NCI-H2107 (cell line): ENCODE data around the gene ABCF3.
A peak's percentile ranks its signal among the peaks of the same experiment; 100 is the strongest.

Experiments
- DNase-seq: peaks from one replicate; lab custom pipeline; 2025; lab: John Stamatoyannopoulos, UW

The ABCF3 gene

DNA sequence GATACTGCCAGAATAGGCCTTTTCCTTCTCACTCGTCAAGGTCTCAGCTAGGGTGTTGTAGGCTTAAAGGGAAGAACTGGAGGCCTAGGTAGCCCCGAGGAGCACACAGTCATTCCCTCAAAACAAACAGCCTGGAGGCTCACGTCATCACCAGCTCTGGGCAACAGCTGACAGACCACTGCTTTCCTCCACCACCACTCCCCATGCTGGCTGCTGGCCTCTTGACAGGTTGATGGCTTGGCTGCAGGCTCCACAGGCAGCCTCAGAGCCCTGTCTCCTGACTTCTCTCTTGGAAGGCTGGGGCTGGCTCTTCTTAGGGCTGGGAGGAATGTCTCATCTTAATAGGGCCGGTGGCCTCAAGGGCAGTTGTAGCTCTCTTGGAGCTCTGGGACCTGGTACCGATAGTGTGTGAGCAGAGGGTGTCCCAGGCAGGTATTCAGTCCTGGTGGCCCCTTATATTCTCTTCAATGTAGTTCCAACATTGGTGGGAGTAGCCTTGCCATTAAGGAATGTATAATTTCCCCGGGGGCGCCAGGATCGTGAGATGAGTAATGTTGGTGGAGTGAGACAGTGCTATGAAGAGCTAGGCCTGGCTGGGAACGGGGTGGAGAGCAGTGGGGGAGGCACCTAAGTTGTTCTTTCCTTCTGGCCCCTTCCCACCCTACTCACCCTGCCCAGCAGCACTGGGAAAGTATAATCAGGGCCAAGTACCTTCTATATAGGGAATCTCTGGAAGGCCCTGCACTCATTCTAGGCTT lies 17.5 kb upstream of the ABCF3 start:
- no peak for DNase-seq

DNA sequence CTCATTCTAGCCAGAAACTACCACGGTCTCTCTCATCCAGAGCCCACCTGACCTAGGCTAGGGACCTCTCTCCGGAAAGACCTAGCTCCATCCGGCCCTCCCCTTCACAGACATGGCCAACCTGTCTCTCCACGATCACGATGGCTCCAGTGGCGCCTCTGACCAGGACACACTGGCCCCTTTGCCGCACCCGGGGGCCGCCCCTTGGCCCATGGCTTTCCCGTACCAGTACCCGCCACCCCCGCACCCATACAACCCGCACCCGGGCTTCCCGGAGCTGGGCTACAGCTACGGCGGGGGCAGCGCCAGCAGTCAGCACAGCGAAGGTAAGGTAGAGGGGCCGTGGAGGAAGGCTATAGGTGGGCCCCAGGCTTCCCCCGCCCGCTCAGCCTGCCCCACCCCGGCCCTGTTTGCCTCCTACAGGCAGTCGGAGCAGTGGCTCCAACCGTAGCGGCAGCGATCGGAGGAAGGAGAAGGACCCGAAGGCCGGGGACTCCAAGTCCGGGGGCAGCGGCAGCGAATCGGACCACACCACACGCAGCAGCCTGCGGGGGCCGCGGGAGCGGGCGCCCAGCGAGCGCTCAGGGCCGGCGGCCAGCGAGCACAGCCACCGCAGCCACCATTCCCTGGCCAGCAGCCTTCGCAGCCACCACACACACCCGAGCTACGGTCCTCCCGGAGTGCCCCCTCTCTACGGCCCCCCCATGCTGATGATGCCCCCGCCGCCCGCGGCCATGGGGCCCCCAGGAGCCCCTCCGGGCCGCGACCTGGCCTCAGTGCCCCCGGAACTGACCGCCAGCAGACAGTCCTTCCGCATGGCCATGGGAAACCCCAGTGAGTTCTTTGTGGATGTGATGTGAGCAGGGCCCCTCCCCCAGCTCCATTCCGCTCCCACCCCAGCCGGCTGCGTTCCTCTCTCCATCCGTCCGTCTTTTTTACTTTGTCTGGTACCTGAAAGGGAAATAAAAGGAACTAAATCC lies 15.8 kb upstream of the ABCF3 start:
- DNase-seq: no peak

- DNase-seq: no peak
Observed at GRCh38 chr3:184171562-184171961, 14.4 kb upstream of the ABCF3 start.

- no peak for DNase-seq
Observed at GRCh38 chr3:184172681-184173373, 13.2 kb upstream of the ABCF3 start.

DNA sequence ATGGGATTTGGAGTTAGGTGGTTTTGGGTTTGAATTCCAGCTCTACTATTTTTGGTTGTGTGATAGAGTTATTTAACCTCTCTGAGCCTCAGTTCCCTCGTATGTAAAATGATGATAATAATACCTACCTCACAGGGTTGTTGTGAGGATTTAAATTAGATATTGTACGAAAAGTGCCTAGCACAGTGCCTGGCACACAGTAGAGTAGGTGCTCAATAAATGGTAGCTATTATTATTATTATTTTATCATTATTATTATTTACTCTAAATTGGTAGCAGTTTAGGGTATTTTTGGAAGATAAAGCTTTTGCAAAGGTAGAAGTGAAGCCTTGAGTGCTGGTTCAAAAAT lies 12.7 kb upstream of the ABCF3 start:
- no peak for DNase-seq

GRCh38 chr3:184174284-184174645 lies 11.7 kb upstream of the ABCF3 start:
- DNase-seq: no peak

GRCh38 chr3:184174646-184175492 lies 11.1 kb upstream of the ABCF3 start, which contains the start of gene AP2M1:
TSS of gene AP2M1 (plus strand) at chr3:184174855. CDS start at chr3:184176994, 2,139 bp downstream.
- peak; percentile 100 for DNase-seq

- DNase-seq: no peak
Observed at GRCh38 chr3:184175506-184175905, 10.5 kb upstream of the ABCF3 start.

DNA sequence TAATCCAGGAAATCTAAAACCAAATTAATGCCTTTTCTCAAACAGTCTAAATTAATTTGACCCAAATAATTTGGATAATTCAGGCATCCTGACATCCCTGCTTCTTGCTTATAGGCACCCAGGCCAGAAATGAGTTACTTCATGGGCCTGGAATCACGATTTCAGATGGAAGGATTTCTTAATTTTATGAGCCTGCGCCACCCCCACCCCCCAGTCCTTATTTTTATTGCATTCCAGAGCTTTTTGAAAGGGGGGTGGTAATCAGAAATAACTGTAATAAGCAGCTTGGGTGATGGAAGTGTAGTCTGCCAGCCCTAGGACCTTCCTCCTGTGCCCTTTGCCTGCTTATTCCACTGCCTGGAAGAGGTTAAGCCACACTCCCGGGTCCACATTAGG lies 10.0 kb upstream of the ABCF3 start:
- DNase-seq: no peak

DNA sequence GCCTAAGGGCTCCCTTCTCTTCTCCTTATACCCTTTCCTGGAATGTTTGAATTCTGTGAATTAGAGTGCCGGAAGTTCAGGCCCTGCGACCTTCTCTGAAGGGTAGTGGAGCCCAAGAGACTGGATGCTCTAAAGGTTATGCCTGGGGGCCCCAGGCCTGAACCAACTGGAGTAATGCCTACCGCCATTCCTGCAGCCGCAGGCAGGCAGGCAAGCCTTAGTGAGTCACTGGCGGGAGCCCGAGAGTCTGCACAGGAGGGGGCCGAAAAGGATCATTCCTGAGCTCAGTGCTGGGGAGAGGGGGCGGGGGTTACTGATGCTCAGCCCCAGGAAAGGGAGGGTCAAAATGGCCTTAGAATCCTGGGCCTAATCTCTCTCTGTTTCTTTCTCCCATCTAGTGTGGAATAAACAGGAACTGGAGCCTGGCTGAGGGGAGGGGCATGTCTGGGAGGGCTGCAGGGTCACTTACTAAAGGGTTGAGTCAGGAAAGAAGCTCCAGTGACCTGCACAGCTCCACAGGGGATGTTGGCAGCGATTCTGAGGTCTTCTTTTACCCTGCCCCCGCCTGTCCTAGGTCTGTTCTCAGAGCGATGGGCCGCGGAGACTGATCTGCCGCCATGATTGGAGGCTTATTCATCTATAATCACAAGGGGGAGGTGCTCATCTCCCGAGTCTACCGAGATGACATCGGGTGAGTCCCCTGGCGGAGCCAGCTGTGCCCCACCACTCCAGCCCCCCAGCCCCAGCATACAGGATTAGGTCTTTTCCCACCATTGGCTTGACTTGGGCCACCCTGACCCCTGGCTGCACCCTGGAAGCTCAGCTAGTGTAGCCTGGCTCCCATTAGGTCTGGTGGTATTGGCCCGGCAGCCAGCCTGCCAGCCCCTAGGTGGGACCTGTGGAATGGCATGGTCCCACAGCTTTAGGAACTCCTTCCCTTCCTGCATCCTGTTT lies 9.3 kb upstream of the ABCF3 start:
- no peak for DNase-seq

GRCh38 chr3:184177331-184177731 lies 8.7 kb upstream of the ABCF3 start:
- no peak for DNase-seq

DNA sequence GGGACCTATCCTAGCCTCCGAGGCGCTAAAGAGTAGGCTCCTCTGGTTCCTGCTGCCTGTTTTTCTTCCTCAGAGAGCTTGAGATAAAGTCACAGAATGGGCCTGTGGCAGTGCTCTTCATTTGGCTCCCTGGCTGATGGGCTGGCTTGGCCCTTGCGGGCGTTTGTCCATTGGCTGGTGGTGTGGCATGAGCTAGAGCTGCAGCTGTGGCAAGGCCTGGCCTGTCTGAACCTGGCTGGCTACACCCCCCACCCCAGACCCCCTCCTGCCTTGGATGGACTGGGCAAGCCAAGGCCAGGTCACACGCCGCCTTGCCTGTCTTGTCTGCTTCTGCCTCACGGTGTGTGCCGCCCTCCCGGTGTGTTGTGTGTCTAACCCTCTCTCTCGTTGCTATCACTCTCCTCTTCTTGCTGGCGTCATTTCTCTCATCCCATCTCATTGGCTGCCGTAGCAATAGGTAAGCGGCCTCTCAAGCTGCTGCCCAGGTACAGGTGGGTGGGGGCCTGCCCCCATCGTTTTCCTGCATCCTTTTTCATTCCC lies 8.2 kb upstream of the ABCF3 start:
- no peak for DNase-seq

DNA sequence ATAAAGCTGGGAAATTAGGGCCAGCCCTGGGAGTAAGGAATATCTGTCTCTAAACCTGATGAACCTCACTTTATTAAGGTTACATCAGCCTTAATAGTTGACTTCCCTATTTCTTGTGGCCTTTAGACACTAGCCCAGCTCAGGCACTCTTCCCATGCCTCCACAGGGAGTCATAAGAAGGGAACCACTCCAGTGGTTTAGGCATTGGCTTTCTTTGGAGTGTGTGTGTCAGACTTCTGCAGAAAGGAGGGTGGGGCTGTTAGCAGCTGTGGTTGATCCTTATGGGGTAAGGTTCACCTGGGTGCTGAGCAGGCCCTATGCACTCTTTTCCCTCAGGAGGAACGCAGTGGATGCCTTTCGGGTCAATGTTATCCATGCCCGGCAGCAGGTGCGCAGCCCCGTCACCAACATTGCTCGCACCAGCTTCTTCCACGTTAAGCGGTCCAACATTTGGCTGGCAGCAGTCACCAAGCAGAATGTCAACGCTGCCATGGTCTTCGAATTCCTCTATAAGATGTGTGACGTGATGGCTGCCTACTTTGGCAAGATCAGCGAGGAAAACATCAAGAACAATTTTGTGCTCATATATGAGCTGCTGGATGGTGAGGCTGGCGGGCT lies 7.4 kb upstream of the ABCF3 start:
- DNase-seq: no peak

DNA sequence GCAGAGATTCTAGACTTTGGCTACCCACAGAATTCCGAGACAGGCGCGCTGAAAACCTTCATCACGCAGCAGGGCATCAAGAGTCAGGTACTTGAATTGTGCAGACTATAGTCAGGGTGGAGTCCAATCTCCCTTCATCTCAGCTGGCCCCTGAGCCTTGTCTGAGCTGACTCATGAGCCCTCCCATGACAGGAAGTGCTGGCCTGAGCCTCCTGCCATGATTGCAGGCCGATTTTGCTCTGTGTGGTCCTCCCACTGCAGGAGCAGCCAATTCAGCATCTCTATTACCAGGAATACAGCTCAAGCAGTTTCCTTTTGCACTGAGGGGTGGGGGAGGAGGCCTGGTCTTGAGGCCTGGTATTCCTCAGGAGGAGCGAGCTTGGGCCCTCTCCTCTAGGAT lies 5.8 kb upstream of the ABCF3 start:
- DNase-seq: no peak

GRCh38 chr3:184181596-184181995 lies 4.4 kb upstream of the ABCF3 start:
- no peak for DNase-seq

GRCh38 chr3:184183679-184184078 lies 2.3 kb upstream of the ABCF3 start:
- DNase-seq: no peak

- DNase-seq: no peak
Observed at GRCh38 chr3:184184546-184185230, 1.3 kb upstream of the ABCF3 start.

DNA sequence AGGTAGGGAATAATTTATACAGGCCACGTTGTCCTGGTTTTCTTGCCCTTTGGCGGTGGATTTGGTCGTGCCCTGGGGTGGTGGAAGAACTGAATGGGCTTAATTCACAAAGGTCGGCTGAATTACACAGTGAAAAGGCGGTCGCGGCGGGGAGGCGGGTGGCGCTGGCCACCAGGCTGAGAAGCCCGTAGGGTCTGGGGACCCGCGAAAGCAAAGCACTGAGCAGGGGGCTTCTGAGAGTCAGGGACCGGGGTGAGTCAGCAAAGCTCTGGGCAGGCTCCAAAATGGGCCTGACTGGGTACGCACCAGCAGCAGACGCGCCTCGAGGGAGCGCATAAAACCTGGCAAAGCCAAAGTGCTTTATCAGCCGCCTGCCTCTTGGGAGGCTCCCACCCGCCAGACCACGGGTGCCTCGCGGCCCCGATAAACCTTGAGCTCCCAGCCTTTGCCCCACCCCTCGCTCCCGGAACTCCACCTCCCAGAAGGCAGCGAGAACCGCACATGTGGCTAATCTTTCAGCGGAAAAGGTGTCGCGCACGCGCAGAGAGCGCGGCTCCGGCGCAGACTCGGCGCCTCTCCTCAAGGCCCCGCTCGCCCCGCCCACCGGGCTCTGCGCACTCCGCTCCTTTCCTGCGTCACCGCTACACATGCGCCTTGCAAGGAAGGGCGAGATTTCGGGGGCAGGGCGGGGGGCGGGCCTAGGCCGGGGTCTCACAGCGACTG lies 377 bp upstream of the ABCF3 start:
- DNase-seq: peak; percentile 100

DNA sequence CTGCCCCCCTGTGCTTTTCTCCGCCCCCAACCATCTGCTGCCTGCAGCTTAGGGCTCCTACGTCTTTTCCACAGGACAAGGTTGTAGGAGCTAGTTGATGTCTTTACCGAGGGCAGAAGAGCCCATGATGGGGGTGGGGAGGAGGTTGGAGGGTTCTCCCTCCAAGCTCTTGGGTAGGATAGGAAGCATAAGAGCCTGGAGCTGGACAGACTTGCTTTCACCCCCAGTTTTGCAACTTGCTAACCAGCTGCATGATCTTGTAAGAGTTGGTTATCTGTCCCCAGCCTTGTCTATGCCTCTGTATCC lies 856 bp downstream of the ABCF3 start:
- DNase-seq: no peak
